GM21619 (cell line): ENCODE measurements around the gene KIF3B.
A peak's percentile ranks its signal among the peaks of the same experiment; 100 is the strongest.
"Not testable (repeated sequence)": the region's sequence is repeated elsewhere in the genome, so short reads cannot be mapped to it uniquely, and the experiment has no call there.

Source experiments
- ATAC-seq: cut with Tn5 transposase; IDR thresholded peaks from one replicate; pipeline ENCODE4 v1.9.1; 2021; ENCODE audit not compliant: unreplicated experiment

Gene KIF3B

GRCh38 chr20:32355417-32355841 lies 78.0 kb downstream of the KIF3B start:
- ATAC-seq, result peak; percentile 28

- ATAC-seq, result not testable (repeated sequence)
These were observed 78.6 kb downstream of the KIF3B start for GRCh38 chr20:32355907-32356621.

DNA sequence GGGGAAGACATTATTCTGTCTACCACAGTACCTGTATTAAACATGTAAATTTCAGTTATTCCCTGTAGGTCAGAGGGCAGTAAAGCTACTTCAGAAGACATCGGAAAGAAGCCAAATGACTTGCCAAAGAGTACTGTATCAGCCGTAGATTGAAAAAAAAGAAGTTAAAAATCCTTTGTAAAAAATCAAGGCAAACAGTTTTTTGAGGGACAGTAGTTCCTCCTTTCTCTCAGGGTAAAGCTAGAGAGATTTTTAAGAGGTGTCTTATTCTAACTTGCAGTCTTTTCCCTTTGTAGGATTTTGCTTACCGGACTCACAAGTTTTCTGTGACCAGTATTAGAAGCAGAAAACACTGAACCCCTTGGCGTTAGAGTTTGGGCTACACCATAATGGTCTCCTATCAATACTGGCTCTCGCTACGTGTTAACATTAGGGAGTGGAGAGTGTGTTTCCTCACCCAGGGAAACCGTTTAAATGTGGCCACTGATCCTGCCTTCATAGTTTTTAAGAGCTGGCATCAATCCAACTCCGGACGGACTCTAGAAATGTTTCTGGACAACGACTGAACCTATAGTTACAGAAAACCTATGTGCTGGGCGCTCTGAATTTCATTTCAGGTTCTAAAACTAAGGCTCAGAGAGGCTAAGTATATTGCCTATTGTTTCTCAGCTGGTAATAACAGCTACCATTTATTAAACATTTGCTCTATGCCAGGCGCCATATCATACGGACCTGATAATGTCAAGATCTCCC lies 79.3 kb downstream of the KIF3B start:
- ATAC-seq, result no peak

GRCh38 chr20:32357375-32357868 lies 80.0 kb downstream of the KIF3B start:
- ATAC-seq, result no peak

GRCh38 chr20:32357869-32358631 lies 80.6 kb downstream of the KIF3B start, which contains the start of gene ASXL1:
Gene ASXL1, plus strand, starts transcription at chr20:32358331. Its CDS starts 445 bp downstream, at chr20:32358776.
- peak; percentile 66 for ATAC-seq

- no peak for ATAC-seq
These were observed 81.1 kb downstream of the KIF3B start for GRCh38 chr20:32358632-32358882.

DNA sequence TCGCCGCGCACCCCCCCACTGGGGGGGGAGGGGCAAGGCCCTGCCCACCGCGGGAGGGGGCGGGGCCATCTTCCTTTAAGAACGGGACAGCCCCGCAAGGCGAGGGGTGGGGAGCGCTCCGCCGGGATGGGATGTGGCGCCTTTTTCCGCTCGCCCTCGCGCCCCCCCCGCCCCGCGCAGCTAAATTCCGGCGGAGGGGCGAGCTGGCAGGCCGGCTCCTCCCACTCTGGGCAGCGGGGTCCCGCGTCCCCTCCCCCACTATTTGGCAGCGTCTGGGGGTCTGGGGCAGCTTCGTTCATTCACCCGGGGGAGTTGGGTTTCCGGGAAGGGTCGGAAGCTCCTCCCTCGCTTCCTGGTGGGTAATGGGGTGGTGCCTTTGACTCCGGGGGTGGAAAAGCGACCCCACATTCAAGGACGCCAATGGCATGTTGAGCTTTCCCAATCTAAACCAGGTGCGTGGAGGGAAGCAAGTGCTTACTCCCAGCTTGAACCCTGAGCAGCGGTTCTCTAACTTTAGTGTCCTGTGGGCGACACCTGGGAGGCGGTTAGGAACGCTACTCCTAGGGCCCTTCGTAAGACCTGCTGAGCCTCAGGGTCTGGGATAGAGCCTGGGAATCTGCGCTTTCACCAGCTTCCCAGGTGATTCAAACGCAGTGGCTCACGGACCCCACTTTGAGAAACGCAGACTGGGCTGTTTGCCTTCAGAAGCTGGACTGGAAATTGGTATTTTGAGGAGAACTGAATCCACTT lies 81.6 kb downstream of the KIF3B start:
- ATAC-seq, result peak; percentile 25

DNA sequence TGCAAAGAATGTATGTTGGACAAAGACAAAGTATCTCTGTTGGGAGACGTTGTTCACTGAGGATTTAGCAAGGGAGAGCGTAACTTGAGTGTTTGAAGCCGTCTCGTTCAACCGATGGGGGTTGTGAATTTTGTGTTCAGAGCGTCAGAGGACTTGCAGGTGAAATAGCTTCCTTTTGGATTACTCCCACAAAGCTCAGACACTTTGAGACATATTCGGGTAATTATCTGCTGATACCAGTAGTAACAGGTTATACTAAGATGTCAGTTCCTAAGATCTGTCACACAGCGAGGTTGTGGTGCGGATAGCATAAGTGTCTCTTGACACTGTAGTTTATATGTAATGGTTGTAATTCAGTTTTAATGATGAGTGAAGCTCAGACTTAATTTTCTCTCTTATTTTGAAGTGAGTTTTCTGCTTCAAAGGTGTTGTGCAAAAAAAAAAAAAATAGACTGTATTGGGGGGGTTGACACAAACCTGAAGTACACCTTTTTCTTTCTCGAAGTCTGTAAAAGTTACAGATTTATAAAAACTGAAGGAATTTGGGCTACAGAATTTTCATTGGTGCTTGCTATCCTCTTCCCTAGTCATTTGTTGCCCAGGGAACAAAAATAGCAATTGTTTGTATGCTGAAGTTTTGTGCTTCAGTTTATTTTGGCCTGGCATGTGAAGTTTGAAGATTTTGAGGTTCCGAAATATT lies 82.3 kb downstream of the KIF3B start:
- no peak for ATAC-seq

GRCh38 chr20:32360333-32360634 lies 82.8 kb downstream of the KIF3B start:
- no peak for ATAC-seq

GRCh38 chr20:32362901-32363364 lies 85.5 kb downstream of the KIF3B start:
- no peak for ATAC-seq

DNA sequence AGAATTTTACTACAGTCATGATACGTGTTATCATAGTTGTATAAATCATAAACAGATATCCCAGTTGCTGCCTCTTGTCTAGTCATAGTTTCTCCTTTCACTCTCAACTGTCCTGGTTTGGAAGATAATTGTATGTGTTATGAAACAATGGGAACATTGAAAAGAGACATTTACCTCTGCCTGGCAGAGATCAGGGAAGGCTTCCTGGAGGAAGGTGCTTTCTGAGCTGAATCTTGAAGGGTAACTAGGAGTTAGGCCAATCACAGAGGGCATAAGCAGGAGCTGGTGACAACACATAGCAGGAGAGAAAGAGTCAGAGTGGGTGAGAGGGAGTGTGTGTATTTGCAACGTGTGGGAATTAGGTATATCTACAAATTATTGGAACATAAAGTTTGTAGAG lies 86.0 kb downstream of the KIF3B start:
- no peak for ATAC-seq

DNA sequence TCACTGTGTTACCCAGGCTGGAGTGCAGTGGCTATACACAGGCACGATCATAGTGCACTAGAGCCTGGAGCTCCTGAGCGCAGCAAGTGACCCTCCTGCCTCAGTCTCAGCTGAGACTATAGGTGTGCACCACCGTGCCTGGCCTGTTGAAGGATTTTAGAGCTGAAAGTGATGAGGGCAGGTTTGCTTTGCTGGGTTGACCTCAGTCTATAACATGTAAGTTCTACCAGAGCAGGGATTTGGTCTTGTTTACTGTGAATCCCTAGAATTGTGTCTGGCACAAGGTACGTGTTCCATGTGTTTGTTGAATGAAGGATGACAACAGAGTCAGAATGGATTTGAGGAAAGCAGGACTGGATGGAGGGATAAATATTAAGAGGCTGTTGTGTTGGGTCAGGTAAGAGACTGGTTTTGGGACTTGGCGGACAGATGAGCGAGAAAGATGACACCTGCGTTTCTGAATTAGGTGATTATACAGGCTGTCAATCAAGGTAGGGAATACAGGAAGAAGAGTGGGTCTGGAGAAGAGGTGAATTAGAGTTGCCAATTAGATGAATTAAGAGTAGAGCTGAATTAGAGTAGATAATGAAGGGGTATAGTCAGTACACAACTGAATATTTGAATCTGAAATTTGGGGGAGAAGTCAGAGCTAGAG lies 87.2 kb downstream of the KIF3B start:
- no peak for ATAC-seq

DNA sequence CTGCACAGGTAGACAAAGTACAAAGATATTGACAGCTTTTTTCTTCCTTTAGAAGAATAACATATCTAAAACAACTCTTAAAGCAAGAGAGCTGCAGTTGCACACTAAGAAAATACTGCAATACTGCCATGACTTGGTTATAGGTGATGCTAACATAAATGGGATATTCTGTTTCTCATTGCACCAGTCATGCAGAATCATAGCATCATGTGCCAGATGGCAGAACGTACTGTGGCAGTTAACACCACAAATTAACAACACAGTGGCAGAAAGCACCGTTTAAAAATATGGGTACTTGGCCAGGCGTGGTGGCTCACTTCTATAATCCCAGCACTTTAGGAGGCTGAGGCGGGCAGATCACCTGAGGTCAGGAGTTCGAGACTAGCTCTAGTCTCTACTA lies 88.1 kb downstream of the KIF3B start:
- ATAC-seq, result no peak

- peak; percentile 41 for ATAC-seq
These were observed 88.9 kb downstream of the KIF3B start for GRCh38 chr20:32366380-32366779.

DNA sequence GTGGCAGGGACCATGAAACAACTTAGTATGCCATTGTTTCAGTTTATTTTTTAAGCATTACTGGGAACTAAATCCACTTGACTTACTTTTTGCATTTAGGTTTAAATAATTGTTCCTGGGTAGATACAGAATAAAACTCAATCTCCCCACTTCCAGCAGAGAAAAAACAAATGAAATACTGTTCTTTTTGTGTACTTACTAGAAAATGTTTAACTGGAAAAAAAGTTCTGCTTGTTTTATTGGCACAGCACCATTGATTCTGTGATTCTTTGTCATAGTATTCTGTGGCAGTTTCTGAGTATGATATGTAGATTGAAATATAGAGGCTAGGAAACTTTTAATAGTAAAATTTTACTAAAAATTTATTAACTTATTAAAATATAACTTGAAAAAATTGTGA lies 90.9 kb downstream of the KIF3B start:
- no peak for ATAC-seq

GRCh38 chr20:32368925-32369324 lies 91.5 kb downstream of the KIF3B start:
- no peak for ATAC-seq

DNA sequence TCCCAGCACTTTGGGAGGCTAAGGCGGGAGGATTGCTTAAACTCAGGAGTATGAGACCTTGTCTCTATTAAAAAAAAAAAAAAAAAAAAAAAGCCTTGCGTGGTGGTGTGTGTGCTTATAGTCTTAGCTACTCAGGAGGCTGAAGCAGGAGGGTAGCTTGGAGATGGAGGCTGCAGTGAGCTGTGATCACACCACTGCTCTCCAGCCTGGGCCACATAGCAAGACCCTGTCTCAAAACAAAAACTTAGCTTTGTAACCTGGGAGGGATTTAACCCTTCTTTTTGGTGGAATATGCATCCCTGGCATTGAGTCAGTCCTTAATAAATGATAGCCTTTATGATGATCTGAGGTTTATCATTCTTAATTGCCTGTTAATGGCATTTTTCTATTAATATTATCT lies 93.4 kb downstream of the KIF3B start:
- ATAC-seq, result no peak

- no peak for ATAC-seq
These were observed 101.0 kb downstream of the KIF3B start for GRCh38 chr20:32378461-32378860.

DNA sequence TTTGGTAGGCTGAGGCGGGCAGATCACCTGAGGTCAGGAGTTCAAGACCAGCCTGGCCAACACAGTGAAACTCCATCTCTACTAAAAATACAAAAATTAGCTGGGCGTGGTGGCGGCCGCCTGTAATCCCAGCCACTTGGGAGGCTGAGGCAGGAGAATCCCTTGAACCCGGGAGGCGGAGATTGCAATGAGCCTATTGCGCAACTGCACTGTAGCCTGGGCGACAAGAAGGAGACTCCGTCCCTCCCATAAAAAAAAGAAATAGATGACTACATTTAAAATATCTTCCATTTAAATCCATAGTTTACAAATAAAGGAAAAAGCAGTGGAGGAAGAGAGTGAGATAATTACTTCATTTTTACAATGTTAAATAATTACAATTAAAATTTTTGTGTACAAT lies 102.6 kb downstream of the KIF3B start:
- ATAC-seq, result not testable (repeated sequence)

DNA sequence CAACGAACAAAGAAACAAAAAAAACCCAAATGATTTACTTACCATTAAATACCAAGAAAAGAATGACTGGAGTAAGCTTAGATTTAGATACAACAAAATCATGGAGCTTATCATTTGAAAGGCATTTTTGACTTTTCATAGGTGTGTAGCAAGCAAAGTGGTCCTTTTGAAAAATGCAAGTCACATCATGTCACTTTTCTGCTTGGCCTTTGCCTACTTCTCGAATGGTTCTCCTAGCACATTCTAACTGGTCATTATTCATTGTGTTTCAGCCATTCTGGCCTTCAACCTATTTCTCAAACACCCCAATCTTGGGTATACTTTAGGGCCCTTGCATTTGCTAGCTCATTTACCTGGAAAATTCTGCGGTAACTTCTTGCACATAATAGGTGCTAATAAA lies 103.3 kb downstream of the KIF3B start:
- ATAC-seq, result no peak
